ENCODE results near the gene SERINC4.
"Not testable (repeated sequence)": the region's sequence is repeated elsewhere in the genome, so short reads cannot be mapped to it uniquely, and the experiment has no call there.

DNA sequence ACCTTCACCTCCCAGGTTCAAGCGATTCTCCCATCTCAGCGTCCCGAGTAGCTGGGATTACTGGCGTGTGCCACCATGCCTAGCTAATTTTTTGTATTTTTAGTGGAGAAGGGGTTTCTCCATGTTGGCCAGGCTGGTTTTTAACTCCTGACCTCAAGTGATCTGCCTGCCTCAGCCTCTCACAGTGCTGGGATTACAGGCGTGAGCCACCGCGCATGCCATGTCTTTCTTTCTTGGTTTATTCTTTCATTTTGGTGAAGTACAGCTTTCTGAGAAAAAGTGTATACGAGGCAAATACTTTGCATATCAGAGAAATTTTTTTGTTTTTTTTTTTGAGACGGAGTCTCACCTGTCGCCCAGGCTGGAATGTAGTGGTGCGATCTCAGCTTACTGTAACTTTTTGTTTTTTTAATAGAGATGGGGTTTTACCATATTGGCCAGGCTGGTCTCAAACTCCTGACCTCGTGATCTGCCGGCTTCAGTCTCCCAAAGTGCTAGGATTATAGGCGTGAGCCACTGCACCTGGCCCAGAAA is 31.6 kb upstream of the SERINC4 start:
- TF ChIP-seq, protein P1, sequence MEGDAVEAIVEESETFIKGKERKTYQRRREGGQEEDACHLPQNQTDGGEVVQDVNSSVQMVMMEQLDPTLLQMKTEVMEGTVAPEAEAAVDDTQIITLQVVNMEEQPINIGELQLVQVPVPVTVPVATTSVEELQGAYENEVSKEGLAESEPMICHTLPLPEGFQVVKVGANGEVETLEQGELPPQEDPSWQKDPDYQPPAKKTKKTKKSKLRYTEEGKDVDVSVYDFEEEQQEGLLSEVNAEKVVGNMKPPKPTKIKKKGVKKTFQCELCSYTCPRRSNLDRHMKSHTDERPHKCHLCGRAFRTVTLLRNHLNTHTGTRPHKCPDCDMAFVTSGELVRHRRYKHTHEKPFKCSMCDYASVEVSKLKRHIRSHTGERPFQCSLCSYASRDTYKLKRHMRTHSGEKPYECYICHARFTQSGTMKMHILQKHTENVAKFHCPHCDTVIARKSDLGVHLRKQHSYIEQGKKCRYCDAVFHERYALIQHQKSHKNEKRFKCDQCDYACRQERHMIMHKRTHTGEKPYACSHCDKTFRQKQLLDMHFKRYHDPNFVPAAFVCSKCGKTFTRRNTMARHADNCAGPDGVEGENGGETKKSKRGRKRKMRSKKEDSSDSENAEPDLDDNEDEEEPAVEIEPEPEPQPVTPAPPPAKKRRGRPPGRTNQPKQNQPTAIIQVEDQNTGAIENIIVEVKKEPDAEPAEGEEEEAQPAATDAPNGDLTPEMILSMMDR (IDR thresholded peaks at IDR 0.05) = not testable (repeated sequence)
- not testable (repeated sequence) for TF ChIP-seq EZH2 (IDR thresholded peaks at IDR 0.05; ENCODE audit: borderline replicate concordance, insufficient read depth, low read depth, low read length, poor library complexity, severe bottlenecking)
